Breast epithelium (tissue), 3 donors: Measurements from ENCODE around the gene EWSR1.

Experiments used
- CTCF ChIP-seq, 3 donors: fragments of 450-650 bp; IDR thresholded peaks; one replicate each; pipeline ENCODE4 v1.5.1; 2016 to 2017; ENCODE audit warnings: antibody characterized with exemption in 3 of 3, mild to moderate bottlenecking in 3 of 3, moderate library complexity in 3 of 3
- POLR2A ChIP-seq: fragments of 450-650 bp; IDR thresholded peaks from one replicate; pipeline ENCODE4 v1.6.1; 2016; ENCODE audit warnings: antibody characterized with exemption, mild to moderate bottlenecking, moderate library complexity
- POLR2AphosphoS5 ChIP-seq, 3 donors: sonication (generic); formaldehyde crosslinking; IDR thresholded peaks; one replicate each; pipeline ENCODE4 v1.6.1; 2017; ENCODE audit warnings: antibody characterized with exemption in 3 of 3

GRCh38 chr22:29323641-29324040 is 55.6 kb downstream of the EWSR1 start:
- no peak for TF ChIP-seq CTCF (IDR thresholded peaks at IDR 0.05)
- TF ChIP-seq POLR2AphosphoS5 (IDR thresholded peaks at IDR 0.05) = no peak
- TF ChIP-seq POLR2A = no peak
